Limb (tissue), 2 donors: ENCODE measurements around the gene NAV2.

Experiments
- DNase-seq, 2 donors: peaks; one replicate each; pipeline ENCODE4 v3.0.0-alpha.2; 2016; ENCODE audit errors: extremely low spot score in 2 of 2

The NAV2 gene

GRCh38 chr11:19777377-19778102, 64.9 kb downstream of the NAV2 start:
- DNase-seq: no peak

GRCh38 chr11:19779740-19780139, 67.1 kb downstream of the NAV2 start:
- DNase-seq: no peak

- no peak for DNase-seq
Measured at GRCh38 chr11:19781351-19781750, 68.7 kb downstream of the NAV2 start.

GRCh38 chr11:19785265-19785664, 72.6 kb downstream of the NAV2 start:
- DNase-seq: no peak

GRCh38 chr11:19786644-19787043, 74.0 kb downstream of the NAV2 start:
- DNase-seq: no peak

- no peak for DNase-seq
Measured at GRCh38 chr11:19788435-19788834, 75.8 kb downstream of the NAV2 start.

GRCh38 chr11:19789245-19789644, 76.6 kb downstream of the NAV2 start:
- no peak for DNase-seq

- DNase-seq: peak in 1 of 2 donors; percentile 40
Measured at GRCh38 chr11:19789835-19790710, 77.4 kb downstream of the NAV2 start.

- no peak for DNase-seq
Measured at GRCh38 chr11:19790831-19791552, 78.4 kb downstream of the NAV2 start.

GRCh38 chr11:19792510-19792909, 79.9 kb downstream of the NAV2 start:
- DNase-seq: no peak

- no peak for DNase-seq
Measured at GRCh38 chr11:19793326-19793725, 80.7 kb downstream of the NAV2 start.

- no peak for DNase-seq
Measured at GRCh38 chr11:19794161-19794560, 81.5 kb downstream of the NAV2 start.

- DNase-seq: no peak
Measured at GRCh38 chr11:19795082-19795481, 82.4 kb downstream of the NAV2 start.

- DNase-seq: no peak
Measured at GRCh38 chr11:19800162-19800561, 87.5 kb downstream of the NAV2 start.

- no peak for DNase-seq
Measured at GRCh38 chr11:19800714-19801519, 88.3 kb downstream of the NAV2 start.

- no peak for DNase-seq
Measured at GRCh38 chr11:19802773-19803293, 90.2 kb downstream of the NAV2 start.

GRCh38 chr11:19803506-19803998, 90.9 kb downstream of the NAV2 start:
- no peak for DNase-seq

GRCh38 chr11:19805376-19805775, 92.7 kb downstream of the NAV2 start:
- no peak for DNase-seq

- no peak for DNase-seq
Measured at GRCh38 chr11:19805827-19806226, 93.2 kb downstream of the NAV2 start.

- no peak for DNase-seq
Measured at GRCh38 chr11:19806251-19806650, 93.6 kb downstream of the NAV2 start.
